Endothelial cell (in vitro differentiated cells): ENCODE measurements around the gene TOB2. TPM values are rescaled to one million over a fixed set of nuclear protein-coding genes. Genes with fewer than 3 reads are reported as not detected.

Experiments
- DNase-seq: peaks from one replicate; pipeline ENCODE4 v3.0.0; 2021; ENCODE audit warnings: low spot score
- H3K27ac Mint-ChIP-seq: one replicate; pipeline ENCODE4 v1.8.0; 2021; ENCODE audit warnings: mixed read lengths, inconsistent platforms; ENCODE audit not compliant: unreplicated experiment
- H3K27me3 Mint-ChIP-seq: one replicate; pipeline ENCODE4 v1.8.0; 2021; ENCODE audit warnings: mild to moderate bottlenecking, moderate library complexity, mixed read lengths, inconsistent platforms; ENCODE audit not compliant: unreplicated experiment
- H3K36me3 Mint-ChIP-seq: one replicate; pipeline ENCODE4 v1.8.0; 2021; ENCODE audit warnings: mild to moderate bottlenecking, low read depth, mixed read lengths, inconsistent platforms; ENCODE audit not compliant: unreplicated experiment
- H3K4me1 Mint-ChIP-seq: one replicate; pipeline ENCODE4 v1.8.0; 2021; ENCODE audit warnings: mild to moderate bottlenecking, mixed read lengths, inconsistent platforms; ENCODE audit not compliant: unreplicated experiment
- H3K4me3 Mint-ChIP-seq: one replicate; pipeline ENCODE4 v1.8.0; 2021; ENCODE audit warnings: mild to moderate bottlenecking, mixed read lengths, inconsistent platforms; ENCODE audit not compliant: unreplicated experiment
- H3K9me3 Mint-ChIP-seq: one replicate; pipeline ENCODE4 v1.8.0; 2021; ENCODE audit warnings: mixed read lengths, inconsistent platforms; ENCODE audit not compliant: unreplicated experiment
- CTCF ChIP-seq: fragments of 200-600 bp; sonication (generic); IDR thresholded peaks from one replicate; pipeline ENCODE4 v1.5.0; 2021; ENCODE audit warnings: antibody characterized with exemption; ENCODE audit not compliant: unreplicated experiment
- total RNA-seq: library from RNA; stranded (reverse); fragmentation: NEBNext Ultra II Directional; extraction: Animal tissue kit (Norgen Biotek cat#: 25700); gene quantifications from one replicate; pipeline ENCODE4 v1.2.1, GENCODE V29; 2021; ENCODE audit not compliant: unreplicated experiment

The TOB2 gene
- total RNA-seq, 1 donor from 2014 or later: 60.3 TPM

DNA sequence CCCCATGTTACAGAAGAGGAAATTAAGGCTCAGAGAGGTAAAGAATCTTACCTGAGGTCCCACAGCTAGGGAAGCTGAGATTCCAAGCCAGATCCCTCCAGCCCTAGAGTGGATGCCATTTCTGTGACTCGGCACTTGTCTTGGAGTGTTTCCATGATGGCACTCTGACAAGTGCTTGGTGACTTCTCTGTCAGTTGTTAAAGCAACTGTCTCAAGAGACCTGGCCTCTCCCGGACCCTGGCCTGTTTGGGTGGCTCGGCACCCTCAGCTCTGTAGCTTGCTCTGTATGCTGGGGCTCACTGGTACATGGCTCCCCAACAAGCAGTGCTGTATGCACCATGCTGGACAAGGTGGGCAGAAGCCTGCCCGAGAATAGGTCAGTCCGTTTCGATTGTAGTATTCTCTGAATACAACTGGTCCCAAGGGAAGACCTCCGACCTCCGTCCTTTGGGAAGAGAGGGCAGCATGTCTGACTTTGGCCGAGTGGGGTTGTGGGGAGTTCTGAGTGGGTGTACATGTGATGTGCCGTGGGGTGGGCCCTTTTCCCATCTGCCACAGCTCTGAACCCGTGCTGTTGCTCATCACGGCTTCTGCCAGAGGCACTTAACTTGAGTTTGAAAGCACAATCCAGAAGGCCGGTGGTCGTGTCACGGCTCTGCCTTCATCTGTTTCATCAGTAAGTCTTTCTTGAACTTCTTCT, 34.7 kb upstream of the TOB2 start:
- H3K27me3 Mint-ChIP-seq: peaks cover 2% of the 10 kb centered on the region
- no peak for DNase-seq
- H3K27ac Mint-ChIP-seq: no peak overlapping the region
- no peaks in the 10 kb centered on the region for H3K9me3 Mint-ChIP-seq
- no peaks in the 10 kb centered on the region for H3K36me3 Mint-ChIP-seq
- H3K4me3 Mint-ChIP-seq: no peak overlapping the region
- peaks cover 12% of the 10 kb centered on the region for H3K4me1 Mint-ChIP-seq
- TF ChIP-seq CTCF: no peak

GRCh38 chr22:41480397-41480735, 33.8 kb upstream of the TOB2 start:
- H3K27me3 Mint-ChIP-seq: peaks cover 2% of the 10 kb centered on the region
- TF ChIP-seq CTCF: no peak
- no peak overlapping the region for H3K4me3 Mint-ChIP-seq
- H3K4me1 Mint-ChIP-seq: peaks cover 8% of the 10 kb centered on the region
- H3K9me3 Mint-ChIP-seq: no peaks in the 10 kb centered on the region
- H3K27ac Mint-ChIP-seq: peak overlapping the region; percentile 38
- no peaks in the 10 kb centered on the region for H3K36me3 Mint-ChIP-seq
- DNase-seq: no peak

DNA sequence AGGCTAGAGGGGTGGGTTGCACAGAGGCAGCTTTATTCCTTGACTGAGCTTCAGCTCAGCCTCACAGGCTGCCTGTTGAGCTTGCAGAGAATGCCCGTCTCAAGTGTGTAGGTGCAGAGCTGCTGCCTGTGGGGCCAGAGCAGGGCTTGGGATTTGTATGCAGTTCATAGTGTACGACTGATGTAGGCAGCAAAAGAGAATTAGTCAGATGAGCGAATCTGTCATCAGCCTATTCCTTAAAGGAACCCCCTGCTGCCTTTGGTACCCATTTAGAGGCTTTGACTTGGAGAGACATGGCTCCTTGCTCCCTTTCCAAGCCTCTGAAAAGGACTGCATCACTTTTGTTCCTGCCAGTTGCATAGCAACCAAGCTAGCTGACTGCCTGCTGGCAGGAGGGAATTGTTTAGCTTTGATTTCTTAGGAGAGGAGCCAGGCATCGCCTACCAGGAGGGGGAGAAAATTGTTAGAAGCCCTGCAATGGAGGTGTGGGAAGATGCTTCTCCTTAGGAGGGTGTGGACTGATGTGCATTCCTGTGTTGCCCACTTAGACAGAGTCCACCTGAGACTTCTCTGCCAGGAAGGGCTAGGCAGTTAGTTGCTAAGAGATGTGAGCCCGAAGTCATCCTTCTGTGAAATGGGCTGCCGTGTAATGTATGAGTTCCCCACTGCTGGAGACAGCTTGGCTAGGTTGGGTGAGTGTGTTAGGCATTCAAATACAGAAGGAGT, 33.2 kb upstream of the TOB2 start:
- no peak overlapping the region for H3K4me3 Mint-ChIP-seq
- H3K36me3 Mint-ChIP-seq: no peaks in the 10 kb centered on the region
- H3K27ac Mint-ChIP-seq: no peak overlapping the region
- DNase-seq: no peak
- H3K27me3 Mint-ChIP-seq: peaks cover 2% of the 10 kb centered on the region
- no peak for TF ChIP-seq CTCF
- no peaks in the 10 kb centered on the region for H3K9me3 Mint-ChIP-seq
- peaks cover 5% of the 10 kb centered on the region for H3K4me1 Mint-ChIP-seq

DNA sequence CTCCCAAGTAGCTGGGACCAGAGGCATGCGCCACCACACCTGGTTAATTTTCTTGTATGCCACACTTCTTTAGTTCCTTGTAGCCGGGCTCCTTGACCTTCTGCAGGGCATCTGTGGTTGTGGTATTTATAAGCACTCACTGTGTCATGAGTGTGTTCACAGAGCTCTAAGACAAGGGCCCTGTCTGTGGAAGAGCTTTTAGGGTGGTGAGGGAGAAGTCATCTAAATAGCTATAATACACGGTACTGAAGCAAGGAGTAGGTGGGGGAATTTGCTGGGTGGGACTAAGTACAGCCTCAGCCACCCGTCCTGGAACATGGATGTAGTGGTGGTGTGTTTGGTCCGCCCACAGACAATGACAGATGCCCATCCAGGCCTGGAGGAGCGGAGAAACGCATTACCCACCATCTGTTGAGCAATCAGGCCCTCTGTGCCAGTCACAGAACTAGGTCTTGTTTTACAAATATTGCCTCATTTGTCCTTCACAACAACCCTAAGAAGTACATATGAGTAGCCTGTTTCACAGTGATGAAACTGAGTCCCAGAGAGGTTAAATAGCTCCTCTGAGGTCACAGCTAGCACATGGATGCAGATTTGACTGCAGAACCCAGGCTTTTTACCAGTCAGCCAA, 32.4 kb upstream of the TOB2 start:
- Mint-ChIP-seq H3K9me3 (no peaks in the 10 kb centered on the region), H3K27me3 (peaks cover 2% of the 10 kb centered on the region), H3K36me3 (no peaks in the 10 kb centered on the region), H3K27ac (no peak overlapping the region), H3K4me3 (no peak overlapping the region), H3K4me1 (peaks cover 5% of the 10 kb centered on the region)
- TF ChIP-seq CTCF: no peak
- no peak for DNase-seq

DNA sequence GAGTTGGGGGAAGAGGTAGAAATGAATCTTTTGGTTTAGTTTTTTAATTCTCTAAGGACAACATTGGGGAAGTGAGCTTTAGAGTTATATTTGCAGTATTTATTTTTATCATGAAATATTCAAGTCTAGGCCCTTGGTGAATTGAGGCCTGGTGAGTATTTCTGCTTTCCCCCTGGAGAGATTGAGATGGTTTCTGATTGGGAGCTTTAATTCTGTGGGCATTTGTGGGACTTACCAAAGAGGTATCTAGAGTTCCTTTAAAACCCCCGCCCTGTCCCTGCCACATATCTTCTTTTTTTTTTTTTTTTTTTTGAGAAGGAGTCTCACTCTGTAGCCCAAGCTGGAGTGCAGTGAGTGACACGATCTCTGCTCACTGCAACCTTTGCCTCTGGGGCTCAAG, 31.9 kb upstream of the TOB2 start:
- H3K27ac Mint-ChIP-seq: no peak overlapping the region
- no peaks in the 10 kb centered on the region for H3K9me3 Mint-ChIP-seq

More for the DNA sequence above, 31.9 kb upstream of the TOB2 start:
- DNase-seq: no peak
- Mint-ChIP-seq H3K27me3 (peaks cover 2% of the 10 kb centered on the region), H3K4me1 (peaks cover 2% of the 10 kb centered on the region), H3K4me3 (no peak overlapping the region), H3K36me3 (no peaks in the 10 kb centered on the region)
- no peak for TF ChIP-seq CTCF
